AG04450 (cell line): ENCODE measurements around the gene KRT3. TPM values are rescaled to one million over a fixed set of nuclear protein-coding genes. Genes with fewer than 3 reads are reported as not detected.
"Not testable (repeated sequence)": the region's sequence is repeated elsewhere in the genome, so short reads cannot be mapped to it uniquely, and the experiment has no call there.

Source experiments
- CTCF ChIA-PET: fragments of 300-600, 350-600 bp; formaldehyde crosslinking; extraction: SDS; loops from one replicate; lab custom pipeline; 2022; ENCODE audit warnings: antibody characterized with exemption, inconsistent platforms; lab: Charles Lee
- POLR2A ChIA-PET: fragments of 350-600 bp; formaldehyde crosslinking; extraction: SDS; loops from one replicate; lab custom pipeline; 2021; ENCODE audit warnings: antibody characterized with exemption, inconsistent platforms; lab: Yijun Ruan, JAX
- DNase-seq: peaks from one replicate; pipeline ENCODE4 v3.0.0-alpha.2; 2011; ENCODE audit warnings: low read depth, low spot score
- H3K27ac ChIP-seq: one replicate; pipeline ENCODE4 v1.5.1; 2012; ENCODE audit warnings: low read depth, low read length, control low read depth
- H3K27me3 ChIP-seq: one replicate; pipeline ENCODE4 v1.6.0; 2012; ENCODE audit warnings: low read length; ENCODE audit not compliant: control insufficient read depth, insufficient read depth
- H3K4me3 ChIP-seq: 2 replicates; pipeline ENCODE4 v1.5.1; 2011; ENCODE audit warnings: mild to moderate bottlenecking, low read depth, low read length, control low read depth
- H3K9me3 ChIP-seq: 2 replicates; pipeline ENCODE4 v1.5.1; 2012; ENCODE audit warnings: low read length; ENCODE audit not compliant: control insufficient read depth, insufficient read depth
- CTCF ChIP-seq: IDR thresholded peaks from 2 replicates; pipeline ENCODE4 v1.5.1; 2011; ENCODE audit warnings: low read depth, low read length, control low read depth, inconsistent platforms
- polyA plus RNA-seq: library from polyadenylated mRNA; depleted of rRNA; stranded (reverse); fragments of >200 nt; gene quantifications from 2 replicates; pipeline ENCODE4 v1.2.3, GENCODE V29; 2011

Gene KRT3
- polyA plus RNA-seq, 1 experiment = not detected

DNA sequence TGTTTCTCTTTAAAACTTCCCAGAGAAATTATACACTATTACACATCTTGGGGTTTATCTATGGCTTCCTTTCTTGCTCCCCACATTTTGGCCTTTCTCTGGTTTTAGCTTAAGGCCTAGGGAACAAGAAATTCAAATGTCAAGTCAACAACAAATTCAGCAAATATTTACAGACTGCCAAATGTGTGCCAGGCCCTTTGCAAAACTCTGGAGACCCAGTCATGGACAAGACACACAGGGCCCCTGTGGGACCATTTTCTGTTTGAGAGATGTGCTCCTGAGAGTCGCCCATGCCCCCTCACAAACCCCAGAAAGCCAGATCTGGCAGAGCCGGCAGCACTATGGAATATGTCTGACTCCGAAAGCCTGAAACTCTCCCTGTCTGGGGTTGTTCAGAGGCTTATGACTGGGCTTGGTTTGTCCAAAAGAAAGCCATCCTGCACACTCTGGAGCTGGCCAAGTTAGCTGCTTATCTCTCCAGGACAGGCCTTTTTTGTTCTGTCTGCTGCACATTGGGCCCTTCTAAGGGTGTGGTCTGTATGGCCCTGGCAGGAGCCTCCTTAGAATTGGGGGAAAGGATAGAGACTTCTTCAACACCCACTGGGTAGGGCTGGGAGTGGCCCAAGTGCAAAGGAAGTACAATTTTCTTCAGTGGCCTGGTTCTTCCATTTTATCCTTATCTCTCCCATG lies 1.1 kb upstream of the KRT3 start:
- no peak overlapping the region for H3K27ac ChIP-seq
- H3K27me3 ChIP-seq = peaks cover 3% of the 10 kb centered on the region
- ChIA-PET CTCF (no interaction called here), POLR2A (no interaction called here)
- TF ChIP-seq CTCF = no peak
- no peaks in the 10 kb centered on the region; the same call in 1 of the 2 replicates for H3K9me3 ChIP-seq
- DNase-seq = no peak
- H3K4me3 ChIP-seq = no peak overlapping the region

DNA sequence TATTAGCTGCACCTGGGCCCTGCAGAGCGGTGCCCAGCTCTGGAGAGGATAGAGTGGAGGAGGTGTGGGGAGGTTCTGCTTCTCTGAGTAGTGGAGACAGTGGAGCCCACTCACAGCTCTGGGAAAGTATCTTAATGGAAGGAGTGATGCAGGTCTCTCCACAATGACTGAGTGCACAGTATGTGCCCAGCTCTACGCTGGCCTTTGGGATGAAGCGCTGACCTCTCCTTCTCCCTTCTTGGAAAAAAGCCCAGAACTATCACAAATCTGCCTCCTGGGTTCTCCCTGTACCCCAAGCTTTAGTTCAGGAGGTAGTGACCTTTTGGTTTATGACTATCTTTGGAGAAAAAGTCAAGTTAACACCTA lies 495 bp upstream of the KRT3 start:
- CTCF ChIA-PET = no interaction called here
- no peak overlapping the region for H3K27ac ChIP-seq
- H3K27me3 ChIP-seq = peaks cover 3% of the 10 kb centered on the region
- POLR2A ChIA-PET = no interaction called here
- no peak for DNase-seq
- TF ChIP-seq CTCF = no peak
- H3K4me3 ChIP-seq = no peak overlapping the region
- H3K9me3 ChIP-seq = no peaks in the 10 kb centered on the region; the same call in 1 of the 2 replicates

DNA sequence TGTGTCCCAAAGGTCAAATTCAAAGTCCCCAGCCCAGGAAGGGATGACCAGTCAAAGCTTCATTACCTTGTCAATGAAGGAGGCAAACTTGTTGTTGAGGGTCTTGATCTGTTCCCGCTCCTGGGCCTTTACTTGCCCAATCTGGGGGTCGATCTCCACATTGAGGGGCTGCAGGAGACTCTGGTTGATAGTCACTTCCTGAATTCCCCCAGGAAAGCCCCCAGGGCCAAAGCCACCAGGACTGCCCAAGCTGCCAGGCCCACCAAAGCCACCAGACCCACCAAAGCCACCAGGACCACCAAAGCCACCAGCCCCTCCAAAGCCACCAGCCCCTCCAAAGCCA lies 614 bp downstream of the KRT3 start:
- H3K9me3 ChIP-seq, POLR2A ChIA-PET, H3K4me3 ChIP-seq, H3K27me3 ChIP-seq, DNase-seq, H3K27ac ChIP-seq, CTCF ChIA-PET: not testable (repeated sequence)

GRCh38 chr12:52794479-52795331 lies 1.2 kb downstream of the KRT3 start:
- ChIA-PET POLR2A (no interaction called here), CTCF (no interaction called here)
- H3K4me3 ChIP-seq = no peak overlapping the region
- no peaks in the 10 kb centered on the region; the same call in 1 of the 2 replicates for H3K9me3 ChIP-seq
- peaks cover 14% of the 10 kb centered on the region for H3K27me3 ChIP-seq
- no peak for DNase-seq
- no peak for TF ChIP-seq CTCF
- no peak overlapping the region for H3K27ac ChIP-seq

GRCh38 chr12:52792185-52793029 lies 3.5 kb downstream of the KRT3 start:
- peaks cover 25% of the 10 kb centered on the region for H3K27me3 ChIP-seq
- H3K9me3 ChIP-seq = no peaks in the 10 kb centered on the region; the same call in 1 of the 2 replicates
- POLR2A ChIA-PET = no interaction called here
- CTCF ChIA-PET = no interaction called here
- no peak for TF ChIP-seq CTCF
- no peak overlapping the region for H3K4me3 ChIP-seq
- no peak overlapping the region for H3K27ac ChIP-seq
- DNase-seq = no peak
